Measurements from ENCODE around the gene SPEN. TPM values are rescaled to one million over a fixed set of nuclear protein-coding genes. Genes with fewer than 3 reads are reported as not detected.

Gene SPEN
- total and polyA plus RNA-seq, 2 experiments from 2014 or later: 14.9 to 43.6 TPM

DNA sequence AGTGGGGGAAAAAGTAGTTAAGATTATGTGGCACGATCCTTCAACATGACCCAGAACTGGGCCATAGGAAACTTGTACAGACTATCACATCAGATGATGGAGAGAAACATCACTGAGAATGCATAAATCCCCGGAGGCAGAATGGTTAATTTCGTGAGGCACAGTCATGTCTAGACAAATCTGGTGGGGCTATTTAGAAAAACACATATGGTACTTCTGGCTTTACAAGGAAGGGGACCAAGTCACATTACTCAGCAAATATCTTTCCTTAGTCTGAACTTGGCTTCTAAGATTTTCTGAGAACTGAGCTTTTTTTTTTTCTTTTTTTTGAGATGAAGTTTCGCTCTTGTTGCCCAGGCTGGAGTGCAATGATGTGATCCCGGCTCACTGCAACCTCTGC, 30.8 kb upstream of the SPEN start:
- H3K4me1 Mint-ChIP-seq: peaks cover 5% of the 10 kb centered on the region
- Histone ChIP-seq H3K4me3 (no peak overlapping the region), H3K79me2 (replicated peaks; ENCODE audit: insufficient read depth) (no peaks in the 10 kb centered on the region), H2AFZ (no peak overlapping the region), H3K9me2 (ENCODE audit: insufficient read depth) (no peaks in the 10 kb centered on the region), H3K27me3 (ENCODE audit: insufficient read depth) (no peaks in the 10 kb centered on the region), H3K4me1 (ENCODE audit: insufficient read depth) (no peaks in the 10 kb centered on the region), H3F3A (replicated peaks; ENCODE audit: low read depth) (no peaks in the 10 kb centered on the region; the same call in 1 of the 2 replicates), H3K27ac (ENCODE audit: low read depth) (no peak overlapping the region), H4K20me1 (replicated peaks; ENCODE audit: insufficient read depth) (no peaks in the 10 kb centered on the region), H3K36me3 (ENCODE audit: insufficient read depth) (no peaks in the 10 kb centered on the region), H3K4me2 (no peak overlapping the region)
- H3K4me3 Mint-ChIP-seq: no peak overlapping the region
- no peak for ATAC-seq
- peaks cover 8% of the 10 kb centered on the region for H3K27me3 Mint-ChIP-seq (ENCODE audit: insufficient read depth, low read depth, poor library complexity)
- no peak for DNase-seq (ENCODE audit: low spot score)
- no peaks in the 10 kb centered on the region for H3K36me3 Mint-ChIP-seq (ENCODE audit: low read depth)
- H3K9me3 Mint-ChIP-seq: no peaks in the 10 kb centered on the region
- TF ChIP-seq EZH2 (IDR thresholded peaks at IDR 0.05; ENCODE audit: low read depth, unreplicated experiment) (no peak), ZNF331 (CRISPR knock-in tag; IDR thresholded peaks at IDR 0.05; ENCODE audit: low read depth) (no peak), POLR2AphosphoS5 (IDR thresholded peaks at IDR 0.05; ENCODE audit: low read depth) (no peak), CREB1 (CRISPR knock-in tag; IDR thresholded peaks at IDR 0.05; ENCODE audit: low read depth) (no peak), JUNB (IDR thresholded peaks at IDR 0.05; ENCODE audit: unreplicated experiment) (no peak), ZNF114 (CRISPR knock-in tag; IDR thresholded peaks at IDR 0.05) (no peak), STAT1 (IDR thresholded peaks at IDR 0.05; ENCODE audit: unreplicated experiment) (no peak), NANOG (IDR thresholded peaks at IDR 0.05; ENCODE audit: borderline replicate concordance) (no peak), EZH2phosphoT487 (IDR thresholded peaks at IDR 0.05; ENCODE audit: unreplicated experiment) (no peak)
- TF ChIP-seq, protein P1, sequence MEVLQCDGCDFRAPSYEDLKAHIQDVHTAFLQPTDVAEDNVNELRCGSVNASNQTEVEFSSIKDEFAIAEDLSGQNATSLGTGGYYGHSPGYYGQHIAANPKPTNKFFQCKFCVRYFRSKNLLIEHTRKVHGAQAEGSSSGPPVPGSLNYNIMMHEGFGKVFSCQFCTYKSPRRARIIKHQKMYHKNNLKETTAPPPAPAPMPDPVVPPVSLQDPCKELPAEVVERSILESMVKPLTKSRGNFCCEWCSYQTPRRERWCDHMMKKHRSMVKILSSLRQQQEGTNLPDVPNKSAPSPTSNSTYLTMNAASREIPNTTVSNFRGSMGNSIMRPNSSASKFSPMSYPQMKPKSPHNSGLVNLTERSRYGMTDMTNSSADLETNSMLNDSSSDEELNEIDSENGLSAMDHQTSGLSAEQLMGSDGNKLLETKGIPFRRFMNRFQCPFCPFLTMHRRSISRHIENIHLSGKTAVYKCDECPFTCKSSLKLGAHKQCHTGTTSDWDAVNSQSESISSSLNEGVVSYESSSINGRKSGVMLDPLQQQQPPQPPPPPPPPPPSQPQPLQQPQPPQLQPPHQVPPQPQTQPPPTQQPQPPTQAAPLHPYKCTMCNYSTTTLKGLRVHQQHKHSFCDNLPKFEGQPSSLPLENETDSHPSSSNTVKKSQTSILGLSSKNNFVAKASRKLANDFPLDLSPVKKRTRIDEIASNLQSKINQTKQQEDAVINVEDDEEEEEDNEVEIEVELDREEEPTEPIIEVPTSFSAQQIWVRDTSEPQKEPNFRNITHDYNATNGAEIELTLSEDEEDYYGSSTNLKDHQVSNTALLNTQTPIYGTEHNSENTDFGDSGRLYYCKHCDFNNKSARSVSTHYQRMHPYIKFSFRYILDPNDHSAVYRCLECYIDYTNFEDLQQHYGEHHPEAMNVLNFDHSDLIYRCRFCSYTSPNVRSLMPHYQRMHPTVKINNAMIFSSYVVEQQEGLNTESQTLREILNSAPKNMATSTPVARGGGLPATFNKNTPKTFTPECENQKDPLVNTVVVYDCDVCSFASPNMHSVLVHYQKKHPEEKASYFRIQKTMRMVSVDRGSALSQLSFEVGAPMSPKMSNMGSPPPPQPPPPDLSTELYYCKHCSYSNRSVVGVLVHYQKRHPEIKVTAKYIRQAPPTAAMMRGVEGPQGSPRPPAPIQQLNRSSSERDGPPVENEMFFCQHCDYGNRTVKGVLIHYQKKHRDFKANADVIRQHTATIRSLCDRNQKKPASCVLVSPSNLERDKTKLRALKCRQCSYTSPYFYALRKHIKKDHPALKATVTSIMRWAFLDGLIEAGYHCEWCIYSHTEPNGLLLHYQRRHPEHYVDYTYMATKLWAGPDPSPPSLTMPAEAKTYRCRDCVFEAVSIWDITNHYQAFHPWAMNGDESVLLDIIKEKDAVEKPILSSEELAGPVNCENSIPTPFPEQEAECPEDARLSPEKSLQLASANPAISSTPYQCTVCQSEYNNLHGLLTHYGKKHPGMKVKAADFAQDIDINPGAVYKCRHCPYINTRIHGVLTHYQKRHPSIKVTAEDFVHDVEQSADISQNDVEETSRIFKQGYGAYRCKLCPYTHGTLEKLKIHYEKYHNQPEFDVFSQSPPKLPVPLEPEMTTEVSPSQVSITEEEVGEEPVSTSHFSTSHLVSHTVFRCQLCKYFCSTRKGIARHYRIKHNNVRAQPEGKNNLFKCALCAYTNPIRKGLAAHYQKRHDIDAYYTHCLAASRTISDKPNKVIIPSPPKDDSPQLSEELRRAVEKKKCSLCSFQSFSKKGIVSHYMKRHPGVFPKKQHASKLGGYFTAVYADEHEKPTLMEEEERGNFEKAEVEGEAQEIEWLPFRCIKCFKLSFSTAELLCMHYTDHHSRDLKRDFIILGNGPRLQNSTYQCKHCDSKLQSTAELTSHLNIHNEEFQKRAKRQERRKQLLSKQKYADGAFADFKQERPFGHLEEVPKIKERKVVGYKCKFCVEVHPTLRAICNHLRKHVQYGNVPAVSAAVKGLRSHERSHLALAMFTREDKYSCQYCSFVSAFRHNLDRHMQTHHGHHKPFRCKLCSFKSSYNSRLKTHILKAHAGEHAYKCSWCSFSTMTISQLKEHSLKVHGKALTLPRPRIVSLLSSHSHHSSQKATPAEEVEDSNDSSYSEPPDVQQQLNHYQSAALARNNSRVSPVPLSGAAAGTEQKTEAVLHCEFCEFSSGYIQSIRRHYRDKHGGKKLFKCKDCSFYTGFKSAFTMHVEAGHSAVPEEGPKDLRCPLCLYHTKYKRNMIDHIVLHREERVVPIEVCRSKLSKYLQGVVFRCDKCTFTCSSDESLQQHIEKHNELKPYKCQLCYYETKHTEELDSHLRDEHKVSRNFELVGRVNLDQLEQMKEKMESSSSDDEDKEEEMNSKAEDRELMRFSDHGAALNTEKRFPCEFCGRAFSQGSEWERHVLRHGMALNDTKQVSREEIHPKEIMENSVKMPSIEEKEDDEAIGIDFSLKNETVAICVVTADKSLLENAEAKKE (CRISPR knock-in tag; IDR thresholded peaks at IDR 0.05): no peak
- TF ChIP-seq, protein P2, sequence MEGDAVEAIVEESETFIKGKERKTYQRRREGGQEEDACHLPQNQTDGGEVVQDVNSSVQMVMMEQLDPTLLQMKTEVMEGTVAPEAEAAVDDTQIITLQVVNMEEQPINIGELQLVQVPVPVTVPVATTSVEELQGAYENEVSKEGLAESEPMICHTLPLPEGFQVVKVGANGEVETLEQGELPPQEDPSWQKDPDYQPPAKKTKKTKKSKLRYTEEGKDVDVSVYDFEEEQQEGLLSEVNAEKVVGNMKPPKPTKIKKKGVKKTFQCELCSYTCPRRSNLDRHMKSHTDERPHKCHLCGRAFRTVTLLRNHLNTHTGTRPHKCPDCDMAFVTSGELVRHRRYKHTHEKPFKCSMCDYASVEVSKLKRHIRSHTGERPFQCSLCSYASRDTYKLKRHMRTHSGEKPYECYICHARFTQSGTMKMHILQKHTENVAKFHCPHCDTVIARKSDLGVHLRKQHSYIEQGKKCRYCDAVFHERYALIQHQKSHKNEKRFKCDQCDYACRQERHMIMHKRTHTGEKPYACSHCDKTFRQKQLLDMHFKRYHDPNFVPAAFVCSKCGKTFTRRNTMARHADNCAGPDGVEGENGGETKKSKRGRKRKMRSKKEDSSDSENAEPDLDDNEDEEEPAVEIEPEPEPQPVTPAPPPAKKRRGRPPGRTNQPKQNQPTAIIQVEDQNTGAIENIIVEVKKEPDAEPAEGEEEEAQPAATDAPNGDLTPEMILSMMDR (conservative IDR thresholded peaks at IDR 0.05; ENCODE audit: low read depth in 2 of 2): no peak
- TF ChIP-seq, protein P3, sequence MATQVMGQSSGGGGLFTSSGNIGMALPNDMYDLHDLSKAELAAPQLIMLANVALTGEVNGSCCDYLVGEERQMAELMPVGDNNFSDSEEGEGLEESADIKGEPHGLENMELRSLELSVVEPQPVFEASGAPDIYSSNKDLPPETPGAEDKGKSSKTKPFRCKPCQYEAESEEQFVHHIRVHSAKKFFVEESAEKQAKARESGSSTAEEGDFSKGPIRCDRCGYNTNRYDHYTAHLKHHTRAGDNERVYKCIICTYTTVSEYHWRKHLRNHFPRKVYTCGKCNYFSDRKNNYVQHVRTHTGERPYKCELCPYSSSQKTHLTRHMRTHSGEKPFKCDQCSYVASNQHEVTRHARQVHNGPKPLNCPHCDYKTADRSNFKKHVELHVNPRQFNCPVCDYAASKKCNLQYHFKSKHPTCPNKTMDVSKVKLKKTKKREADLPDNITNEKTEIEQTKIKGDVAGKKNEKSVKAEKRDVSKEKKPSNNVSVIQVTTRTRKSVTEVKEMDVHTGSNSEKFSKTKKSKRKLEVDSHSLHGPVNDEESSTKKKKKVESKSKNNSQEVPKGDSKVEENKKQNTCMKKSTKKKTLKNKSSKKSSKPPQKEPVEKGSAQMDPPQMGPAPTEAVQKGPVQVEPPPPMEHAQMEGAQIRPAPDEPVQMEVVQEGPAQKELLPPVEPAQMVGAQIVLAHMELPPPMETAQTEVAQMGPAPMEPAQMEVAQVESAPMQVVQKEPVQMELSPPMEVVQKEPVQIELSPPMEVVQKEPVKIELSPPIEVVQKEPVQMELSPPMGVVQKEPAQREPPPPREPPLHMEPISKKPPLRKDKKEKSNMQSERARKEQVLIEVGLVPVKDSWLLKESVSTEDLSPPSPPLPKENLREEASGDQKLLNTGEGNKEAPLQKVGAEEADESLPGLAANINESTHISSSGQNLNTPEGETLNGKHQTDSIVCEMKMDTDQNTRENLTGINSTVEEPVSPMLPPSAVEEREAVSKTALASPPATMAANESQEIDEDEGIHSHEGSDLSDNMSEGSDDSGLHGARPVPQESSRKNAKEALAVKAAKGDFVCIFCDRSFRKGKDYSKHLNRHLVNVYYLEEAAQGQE (IDR thresholded peaks at IDR 0.05; ENCODE audit: unreplicated experiment): no peak
- TF ChIP-seq, protein P4, sequence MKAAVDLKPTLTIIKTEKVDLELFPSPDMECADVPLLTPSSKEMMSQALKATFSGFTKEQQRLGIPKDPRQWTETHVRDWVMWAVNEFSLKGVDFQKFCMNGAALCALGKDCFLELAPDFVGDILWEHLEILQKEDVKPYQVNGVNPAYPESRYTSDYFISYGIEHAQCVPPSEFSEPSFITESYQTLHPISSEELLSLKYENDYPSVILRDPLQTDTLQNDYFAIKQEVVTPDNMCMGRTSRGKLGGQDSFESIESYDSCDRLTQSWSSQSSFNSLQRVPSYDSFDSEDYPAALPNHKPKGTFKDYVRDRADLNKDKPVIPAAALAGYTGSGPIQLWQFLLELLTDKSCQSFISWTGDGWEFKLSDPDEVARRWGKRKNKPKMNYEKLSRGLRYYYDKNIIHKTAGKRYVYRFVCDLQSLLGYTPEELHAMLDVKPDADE (IDR thresholded peaks at IDR 0.05): no peak
- no peak overlapping the region for H3K27ac Mint-ChIP-seq

All from GM23338 (cell line).